LNCAP (cell line): ENCODE results near the gene ZNF625.

Experiments
- TF ChIP-seq, protein P1 (sequence below): fragments of 450-650 bp; IDR thresholded peaks from 2 replicates; pipeline ENCODE4 v1.5.1; 2017; ENCODE audit warnings: mild to moderate bottlenecking

ZNF625 gene

DNA sequence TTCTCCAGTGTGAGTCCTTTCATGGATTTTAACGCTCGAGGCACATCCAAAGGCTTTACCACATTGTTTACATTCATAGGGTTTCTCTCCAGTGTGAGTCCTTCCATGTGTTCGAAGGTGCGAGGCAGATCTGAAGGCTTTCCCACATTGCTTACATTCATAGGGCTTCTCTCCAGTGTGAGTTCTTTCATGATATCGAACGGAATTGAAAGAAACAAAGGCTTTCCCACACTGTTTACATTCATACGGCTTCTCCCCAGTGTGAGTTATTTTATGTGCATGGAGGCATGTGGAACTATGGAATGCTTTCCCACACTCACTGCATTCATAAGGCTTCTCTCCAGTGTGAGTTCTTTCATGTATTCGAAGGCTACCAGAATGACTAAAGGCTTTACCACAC is 11.2 kb downstream of the ZNF625 start:
- TF ChIP-seq, protein P1, sequence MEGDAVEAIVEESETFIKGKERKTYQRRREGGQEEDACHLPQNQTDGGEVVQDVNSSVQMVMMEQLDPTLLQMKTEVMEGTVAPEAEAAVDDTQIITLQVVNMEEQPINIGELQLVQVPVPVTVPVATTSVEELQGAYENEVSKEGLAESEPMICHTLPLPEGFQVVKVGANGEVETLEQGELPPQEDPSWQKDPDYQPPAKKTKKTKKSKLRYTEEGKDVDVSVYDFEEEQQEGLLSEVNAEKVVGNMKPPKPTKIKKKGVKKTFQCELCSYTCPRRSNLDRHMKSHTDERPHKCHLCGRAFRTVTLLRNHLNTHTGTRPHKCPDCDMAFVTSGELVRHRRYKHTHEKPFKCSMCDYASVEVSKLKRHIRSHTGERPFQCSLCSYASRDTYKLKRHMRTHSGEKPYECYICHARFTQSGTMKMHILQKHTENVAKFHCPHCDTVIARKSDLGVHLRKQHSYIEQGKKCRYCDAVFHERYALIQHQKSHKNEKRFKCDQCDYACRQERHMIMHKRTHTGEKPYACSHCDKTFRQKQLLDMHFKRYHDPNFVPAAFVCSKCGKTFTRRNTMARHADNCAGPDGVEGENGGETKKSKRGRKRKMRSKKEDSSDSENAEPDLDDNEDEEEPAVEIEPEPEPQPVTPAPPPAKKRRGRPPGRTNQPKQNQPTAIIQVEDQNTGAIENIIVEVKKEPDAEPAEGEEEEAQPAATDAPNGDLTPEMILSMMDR: no peak

DNA sequence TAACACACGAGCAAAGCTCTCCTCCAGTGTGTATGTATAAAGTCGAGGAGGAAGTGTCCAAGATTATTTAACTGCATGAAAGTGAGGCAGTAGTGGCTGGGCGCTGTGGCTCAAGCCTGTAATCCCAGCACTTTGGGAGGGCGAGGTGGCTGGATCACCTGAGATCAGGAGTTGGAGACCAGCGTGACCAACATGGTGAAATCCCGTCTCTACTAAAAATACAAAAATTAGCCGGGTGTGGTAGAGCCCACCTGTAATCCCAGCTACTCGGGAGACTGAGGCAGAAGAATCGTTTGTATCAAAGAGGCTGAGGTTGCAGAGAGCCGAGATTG is 15.2 kb downstream of the ZNF625 start:
- TF ChIP-seq, protein P1: peak; percentile 32; the same call in 1 of the 2 replicates

DNA sequence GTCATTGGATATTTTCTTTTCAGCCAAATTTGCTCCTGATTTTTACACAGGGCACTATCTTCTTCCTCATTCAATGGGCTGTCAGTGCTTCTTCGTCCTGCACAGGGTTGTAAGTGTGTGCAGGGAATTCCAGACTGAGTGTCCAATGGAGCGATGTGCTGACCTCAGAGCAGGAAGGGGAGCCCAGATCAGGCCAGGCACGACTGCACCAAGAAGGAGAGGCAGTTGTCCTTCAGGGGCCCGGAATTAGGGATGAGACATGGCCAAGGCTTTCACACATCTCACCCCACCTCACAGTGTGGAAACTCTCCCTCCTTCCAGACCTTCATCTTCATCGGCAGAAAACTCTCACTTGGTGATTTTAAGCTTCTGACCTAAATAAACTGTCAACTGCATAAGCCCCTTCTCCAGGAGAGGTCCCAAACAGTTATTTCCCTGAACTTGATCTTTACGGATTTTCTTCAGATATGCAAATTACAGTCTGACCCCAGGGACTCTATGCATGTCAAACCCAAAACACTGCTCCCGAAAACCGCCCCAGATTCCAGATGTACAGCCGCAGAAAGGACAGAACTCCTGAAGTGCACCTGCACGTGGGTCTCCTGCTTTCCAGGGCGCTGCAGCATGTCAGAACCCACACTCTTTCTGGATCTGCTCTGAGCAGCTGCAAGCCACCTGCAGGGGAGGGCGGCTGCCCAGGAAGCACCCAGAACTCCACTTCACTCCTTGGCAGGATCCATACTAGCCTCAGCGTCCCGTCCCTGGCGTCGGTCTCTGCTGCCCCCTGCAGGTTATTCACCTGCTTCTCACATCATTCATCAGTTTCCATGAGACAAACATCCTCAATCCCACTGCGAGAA is 15.8 kb downstream of the ZNF625 start:
- TF ChIP-seq, protein P1: peak; percentile 86

DNA sequence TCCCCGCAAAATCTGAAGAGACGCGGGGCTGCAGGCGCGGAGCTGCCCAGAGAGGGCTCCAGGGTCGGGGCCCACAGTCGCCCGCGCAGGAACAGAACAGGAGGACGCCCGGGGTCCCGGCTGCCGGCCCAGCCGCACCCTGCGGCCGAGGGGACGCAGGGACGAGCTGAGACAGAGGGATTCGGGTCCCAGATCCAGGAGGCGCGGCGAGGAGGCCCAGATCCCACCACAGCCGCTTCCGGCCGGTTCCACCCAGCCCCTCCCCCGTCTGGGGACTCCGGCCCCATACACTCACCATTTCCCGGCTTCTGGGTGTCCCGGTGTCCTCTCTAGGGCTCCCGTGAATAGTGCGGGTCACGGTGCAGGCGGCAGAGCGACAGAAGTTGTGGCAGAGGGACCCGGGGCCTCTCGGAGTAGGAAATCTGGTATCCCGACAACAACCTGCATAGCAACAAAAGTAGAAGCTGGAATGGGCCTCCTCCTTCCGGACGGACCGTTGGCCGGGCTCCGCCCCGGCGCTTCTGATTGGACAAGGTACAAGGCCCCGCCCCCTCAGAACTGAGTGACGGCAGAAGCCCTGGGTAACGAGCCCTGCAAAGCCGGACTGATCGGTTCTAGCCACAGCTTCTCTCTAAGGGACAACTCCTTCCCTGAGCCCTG is 16.5 kb downstream of the ZNF625 start, which contains the start of gene ZNF20:
ZNF20 (minus strand) TSS at position 466 of the 660 bp plus-strand sequence; CDS start at position 298, 168 bp downstream.
- TF ChIP-seq, protein P1: no peak

DNA sequence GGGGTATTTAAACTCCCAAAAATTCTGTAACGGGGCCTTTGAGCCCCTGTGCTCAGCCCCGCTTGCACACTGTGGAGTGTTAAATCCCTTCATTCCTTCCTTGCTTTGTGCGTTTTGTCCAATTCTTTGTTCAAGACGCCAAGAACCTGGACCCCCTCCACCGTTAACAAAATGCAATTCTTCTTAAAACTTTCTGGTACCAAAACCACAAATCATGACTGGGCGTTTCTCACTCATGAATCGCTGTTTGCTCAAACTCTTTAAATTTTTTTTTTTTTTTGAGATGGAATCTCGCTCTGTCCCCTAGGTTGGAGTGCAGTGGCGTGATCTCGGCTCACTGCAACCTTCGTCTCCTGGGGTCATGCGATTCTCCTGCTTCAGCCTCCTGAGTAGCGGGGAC is 17.3 kb downstream of the ZNF625 start:
- TF ChIP-seq, protein P1: no peak

DNA sequence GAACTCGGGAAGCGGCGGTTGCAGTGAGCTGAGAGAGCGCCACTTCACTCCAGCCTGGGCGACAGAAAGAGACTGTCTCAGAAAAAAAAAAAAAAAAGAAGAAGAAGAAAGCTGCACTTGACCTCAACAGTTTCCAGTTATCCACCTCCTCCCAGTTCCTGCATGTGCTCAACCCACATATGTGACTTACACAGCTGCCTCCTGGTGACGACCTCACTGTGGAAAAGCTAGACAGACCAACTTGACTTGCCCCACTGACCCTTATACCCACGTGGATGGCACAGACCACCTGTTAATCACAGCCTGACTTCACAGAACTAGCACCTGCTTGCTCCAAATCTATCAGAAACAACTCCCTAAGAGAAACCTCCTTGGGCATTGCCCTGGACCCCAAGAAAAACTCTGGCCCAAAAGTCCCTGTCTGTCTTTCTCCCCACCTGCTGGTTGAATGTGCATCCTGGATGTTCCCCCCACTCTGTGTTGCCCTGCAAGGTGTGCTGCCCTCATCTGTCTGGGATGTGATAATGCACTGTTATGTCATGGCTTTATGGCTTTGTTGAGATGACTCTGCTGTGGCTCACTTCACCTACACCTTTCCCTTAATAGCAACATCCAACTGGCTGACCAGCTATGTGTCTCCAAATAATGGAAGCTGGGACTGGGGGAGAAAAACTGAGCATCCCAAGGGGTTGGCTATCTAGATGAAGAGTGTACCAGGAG is 19.2 kb downstream of the ZNF625 start:
- TF ChIP-seq, protein P1: no peak

DNA sequence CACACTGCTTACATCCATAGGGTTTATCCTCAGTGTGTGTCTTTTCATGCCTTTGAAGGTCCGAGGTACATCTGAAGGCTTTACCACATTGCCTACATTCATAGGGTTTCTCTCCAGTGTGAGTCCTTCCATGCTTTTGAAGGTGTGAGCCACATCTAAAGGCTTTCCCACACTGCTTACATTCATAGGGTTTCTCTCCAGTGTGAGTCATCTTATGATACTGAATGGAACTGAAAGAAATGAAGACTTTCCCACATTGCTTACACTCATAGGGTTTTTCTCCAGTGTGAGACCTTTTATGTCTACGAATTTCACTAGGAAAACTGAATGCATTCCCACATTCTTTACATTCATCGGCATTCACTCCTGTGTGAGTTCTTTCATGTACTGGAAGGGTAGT is 23.5 kb downstream of the ZNF625 start:
- TF ChIP-seq, protein P1: no peak
